GM19452 (cell line): ENCODE measurements around the gene RPP25L.

Experiments
- ATAC-seq: cut with Tn5 transposase; IDR thresholded peaks from one replicate; pipeline ENCODE4 v1.9.1; 2021; ENCODE audit not compliant: unreplicated experiment

The RPP25L gene

GRCh38 chr9:34588671-34589635, 22.9 kb downstream of the RPP25L start:
- no peak for ATAC-seq

- no peak for ATAC-seq
These were observed 24.6 kb downstream of the RPP25L start for GRCh38 chr9:34587271-34587670.

GRCh38 chr9:34585946-34586669, 25.8 kb downstream of the RPP25L start:
- ATAC-seq = no peak

- no peak for ATAC-seq
These were observed 26.9 kb downstream of the RPP25L start for GRCh38 chr9:34584970-34585369.

- ATAC-seq = no peak
These were observed 29.1 kb downstream of the RPP25L start for GRCh38 chr9:34582787-34583186.

GRCh38 chr9:34581318-34581717, 30.6 kb downstream of the RPP25L start:
- ATAC-seq = no peak

DNA sequence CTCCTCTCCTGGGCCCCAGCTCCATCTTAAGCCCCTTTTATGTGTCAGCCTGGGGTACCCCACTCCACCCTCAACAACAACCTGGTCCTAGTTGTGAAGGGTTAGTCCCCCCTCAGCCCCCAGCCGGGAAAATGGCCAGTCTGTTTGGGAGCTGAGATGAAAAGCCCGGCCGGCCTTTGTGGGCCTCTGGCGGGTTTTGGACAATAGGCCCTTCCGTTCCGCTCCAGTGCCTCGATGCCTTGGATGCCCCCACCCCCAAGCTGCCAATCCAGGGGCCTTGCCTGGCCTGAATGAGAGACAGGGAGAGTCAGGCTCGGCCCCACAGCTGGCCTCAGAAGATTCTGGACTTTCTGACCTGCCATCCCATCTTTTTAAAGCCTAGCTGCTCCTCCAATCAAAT, 31.5 kb downstream of the RPP25L start:
- no peak for ATAC-seq

DNA sequence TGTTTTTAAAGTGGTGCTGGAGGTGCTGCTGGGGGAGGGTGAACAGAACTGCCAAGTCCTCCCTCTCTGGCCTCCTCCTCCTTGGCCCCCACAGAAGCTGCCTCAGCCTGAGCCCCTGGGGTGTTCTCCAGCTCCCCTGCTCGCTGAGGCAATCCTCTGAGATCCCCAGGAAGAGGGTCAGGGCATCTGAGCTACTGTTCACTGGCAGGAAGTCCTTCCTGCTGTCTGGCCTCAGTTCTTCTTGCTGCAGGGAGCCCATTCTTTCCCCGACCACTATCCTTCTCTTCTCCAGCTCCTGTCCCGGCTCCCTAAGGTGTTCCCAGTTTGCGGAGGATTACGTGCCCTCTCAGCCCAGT, 32.1 kb downstream of the RPP25L start:
- ATAC-seq = no peak

GRCh38 chr9:34579104-34579807, 32.6 kb downstream of the RPP25L start:
- ATAC-seq = no peak

GRCh38 chr9:34578241-34579103, 33.4 kb downstream of the RPP25L start:
- no peak for ATAC-seq

GRCh38 chr9:34577400-34578240, 34.3 kb downstream of the RPP25L start:
- no peak for ATAC-seq

DNA sequence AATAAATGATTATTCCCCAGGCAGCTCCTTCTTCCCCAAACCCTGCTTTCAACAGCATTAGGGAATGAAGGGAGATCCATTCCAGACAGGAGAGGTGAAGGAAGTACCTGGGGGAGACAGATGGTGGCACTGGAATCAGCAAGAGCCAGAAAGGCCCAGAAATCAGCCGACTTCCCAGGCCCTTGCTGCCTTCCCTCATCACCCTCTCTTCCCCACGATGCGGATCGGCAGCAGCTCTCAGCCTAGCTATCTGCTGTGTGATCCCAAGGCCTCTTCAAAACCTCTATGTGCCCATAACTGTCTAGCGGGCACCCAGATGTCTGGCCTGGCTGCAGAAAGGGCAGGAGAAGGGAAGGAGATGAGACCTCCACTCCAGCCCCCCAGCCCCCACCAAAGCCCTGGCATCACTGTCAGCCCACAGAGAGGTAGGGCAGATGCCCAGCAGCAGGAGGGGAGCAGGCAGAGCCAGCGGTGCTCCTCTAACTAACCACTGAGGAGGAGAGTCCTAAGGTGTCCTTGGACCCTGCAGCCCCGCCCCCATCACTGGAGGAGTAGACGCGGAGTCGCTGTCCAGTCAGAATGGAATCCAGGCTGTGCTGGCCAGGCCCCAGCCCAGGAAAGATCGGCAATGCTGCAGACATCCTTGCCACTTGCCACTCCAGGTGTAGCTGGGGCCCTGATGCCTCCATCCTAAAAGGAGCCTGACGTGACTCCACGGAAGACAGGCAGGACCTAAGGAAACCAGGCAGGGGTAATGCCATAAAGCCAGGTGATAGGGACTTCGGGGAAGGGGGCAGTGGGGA, 35.1 kb downstream of the RPP25L start:
- ATAC-seq = no peak

DNA sequence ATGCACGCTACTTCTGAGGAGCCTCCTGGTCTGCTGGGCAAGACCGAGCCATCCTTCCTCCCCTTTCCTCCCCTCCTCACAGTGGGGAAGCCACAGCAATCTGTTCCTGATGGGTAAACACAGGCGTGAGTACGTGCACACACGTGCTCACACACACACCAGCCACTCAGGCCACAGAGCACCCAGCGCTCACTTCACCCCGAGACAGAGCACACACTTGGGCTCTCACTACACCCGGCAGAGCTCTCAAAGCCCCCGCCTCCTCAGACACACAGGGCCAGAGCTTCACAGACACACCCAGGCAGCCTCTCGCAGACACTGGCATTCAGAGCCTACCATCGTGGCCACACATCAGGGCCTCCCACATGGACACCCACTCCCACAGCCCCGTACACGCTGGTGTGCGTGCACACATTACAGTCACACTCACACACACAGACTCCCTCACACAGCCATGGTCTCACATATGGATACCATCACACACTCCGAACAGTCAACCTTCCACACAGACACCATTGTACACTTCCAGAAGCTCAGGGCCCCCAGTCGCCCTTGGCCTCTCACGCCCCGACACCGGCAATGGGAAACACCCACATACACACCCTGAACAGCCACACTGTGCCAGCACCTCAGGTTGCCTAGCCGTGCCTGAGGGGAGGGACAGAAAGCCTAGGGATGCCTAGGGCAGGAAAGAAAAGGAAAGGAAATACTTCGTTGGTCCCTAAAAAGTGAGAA, 35.9 kb downstream of the RPP25L start:
- ATAC-seq = no peak

GRCh38 chr9:34575241-34575640, 36.7 kb downstream of the RPP25L start:
- ATAC-seq = no peak

DNA sequence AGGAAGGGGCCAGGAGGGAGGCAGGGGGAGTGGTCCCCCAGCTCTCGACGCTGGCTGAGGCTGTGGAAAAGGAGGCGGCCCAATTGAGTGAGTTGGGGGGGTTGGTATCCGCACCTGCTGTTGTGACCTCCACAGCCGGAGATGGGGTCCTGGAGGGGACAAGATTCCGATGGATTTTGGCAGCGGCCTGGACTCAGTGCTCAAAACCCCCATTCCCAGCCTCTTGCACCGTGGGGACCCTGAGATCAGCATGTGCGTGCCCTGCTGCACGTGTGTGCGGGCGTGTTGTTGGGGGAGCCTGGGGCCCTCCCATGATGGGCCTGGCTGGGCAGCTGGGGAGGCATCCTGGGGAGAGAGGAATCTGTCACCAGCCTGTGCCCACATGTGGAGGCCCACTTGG, 37.3 kb downstream of the RPP25L start:
- no peak for ATAC-seq

GRCh38 chr9:34573599-34574325, 38.1 kb downstream of the RPP25L start:
- no peak for ATAC-seq

- ATAC-seq = no peak
These were observed 39.3 kb downstream of the RPP25L start for GRCh38 chr9:34572628-34573027.

GRCh38 chr9:34572092-34572491, 39.8 kb downstream of the RPP25L start:
- no peak for ATAC-seq
